Astrocyte of the hippocampus (primary cell): ENCODE results near the gene CDH22.
A peak's percentile ranks its signal among the peaks of the same experiment; 100 is the strongest.

ENCODE experiments used
- DNase-seq: peaks from one replicate; pipeline ENCODE4 v3.0.0; 2011; ENCODE audit warnings: low read depth, low spot score

Gene CDH22

GRCh38 chr20:46217583-46217982 lies 90.7 kb downstream of the CDH22 start:
- no peak for DNase-seq

- no peak for DNase-seq
These were observed 91.4 kb downstream of the CDH22 start for GRCh38 chr20:46216770-46217464.

GRCh38 chr20:46215913-46216707 lies 92.2 kb downstream of the CDH22 start:
- DNase-seq: peak; percentile 88

- peak; percentile 86 for DNase-seq
These were observed 93.3 kb downstream of the CDH22 start for GRCh38 chr20:46214824-46215488.

- DNase-seq: no peak
These were observed 94.1 kb downstream of the CDH22 start for GRCh38 chr20:46213946-46214823.

- DNase-seq: no peak
These were observed 95.4 kb downstream of the CDH22 start for GRCh38 chr20:46212876-46213275.

- no peak for DNase-seq
These were observed 96.0 kb downstream of the CDH22 start for GRCh38 chr20:46212252-46212651.

GRCh38 chr20:46211331-46211722 lies 97.0 kb downstream of the CDH22 start:
- no peak for DNase-seq

GRCh38 chr20:46210672-46211330 lies 97.5 kb downstream of the CDH22 start:
- no peak for DNase-seq

- DNase-seq: no peak
These were observed 98.2 kb downstream of the CDH22 start for GRCh38 chr20:46209930-46210671.

GRCh38 chr20:46207793-46208192 lies 100.5 kb downstream of the CDH22 start:
- DNase-seq: no peak

GRCh38 chr20:46206992-46207549 lies 101.2 kb downstream of the CDH22 start:
- peak; percentile 47 for DNase-seq

GRCh38 chr20:46206025-46206424 lies 102.3 kb downstream of the CDH22 start:
- peak; percentile 33 for DNase-seq

- DNase-seq: no peak
These were observed 102.9 kb downstream of the CDH22 start for GRCh38 chr20:46205349-46205748.

- DNase-seq: no peak
These were observed 103.6 kb downstream of the CDH22 start for GRCh38 chr20:46204594-46205186.

- DNase-seq: no peak
These were observed 104.8 kb downstream of the CDH22 start for GRCh38 chr20:46203510-46203837.

- DNase-seq: no peak
These were observed 105.4 kb downstream of the CDH22 start for GRCh38 chr20:46202766-46203509.

- DNase-seq: peak; percentile 31
These were observed 107.4 kb downstream of the CDH22 start for GRCh38 chr20:46200582-46201570.
